Endothelial cell of umbilical vein (primary cell): ENCODE results near the gene TIRAP. TPM values are rescaled to one million over a fixed set of nuclear protein-coding genes. Genes with fewer than 3 reads are reported as not detected.

Source experiments
- BruUV-seq: library from RNA; stranded (reverse); fragments of 400-500 nt; replicated peaks from 2 replicates; lab custom pipeline; 2021; lab: Mats Ljungman, UMichigan
- CTCF ChIA-PET: fragments of 300-600, 350-600 bp; sonication (Branson Sonifier 250); formaldehyde crosslinking; loops from one replicate; lab custom pipeline; 2021; ENCODE audit warnings: antibody characterized with exemption, inconsistent platforms; lab: Charles Lee
- POLR2A ChIA-PET: fragments of 300-600, 350-600 bp; sonication (Branson Sonifier 250); formaldehyde crosslinking; loops from one replicate; lab custom pipeline; 2021; ENCODE audit warnings: antibody characterized with exemption, inconsistent platforms; lab: Charles Lee
- DNase-seq: peaks from one replicate; pipeline ENCODE4 v3.0.0-alpha.2; 2011; ENCODE audit warnings: low read depth, low spot score
- FAIRE-seq: peaks from 2 replicates; lab custom pipeline; 2011; peaks lifted over from hg19 to GRCh38; lab: Jason Lieb, UNC
- H2AFZ ChIP-seq: 2 replicates; pipeline ENCODE4 v1.6.0; 2012; ENCODE audit warnings: low read depth, low read length, control low read depth, inconsistent platforms
- H3K27ac ChIP-seq: 2 replicates; pipeline ENCODE4 v1.5.1; 2011; ENCODE audit warnings: low read depth, mild to moderate bottlenecking, control low read depth, low read length, moderate library complexity; ENCODE audit not compliant: insufficient read depth
- H3K27me3 ChIP-seq, 2 experiments: 2 replicates each; pipeline versions ENCODE4 v1.6.0 to v1.6.1; 2011; ENCODE audit warnings: low read length in 2 of 2, mixed read lengths in 1 of 2; ENCODE audit not compliant: control insufficient read depth in 2 of 2, insufficient read depth in 2 of 2
- H3K36me3 ChIP-seq, 2 experiments: 2 replicates in 1 of 2; 3 replicates in 1 of 2; pipeline ENCODE4 v1.5.1; 2011; ENCODE audit warnings: low read length in 2 of 2, mild to moderate bottlenecking in 1 of 2, moderate library complexity in 1 of 2; ENCODE audit not compliant: control insufficient read depth in 2 of 2, insufficient read depth in 2 of 2; ENCODE audit errors: extremely low read depth in 1 of 2
- H3K4me1 ChIP-seq: 3 replicates; pipeline ENCODE4 v1.5.1; 2011; ENCODE audit warnings: mild to moderate bottlenecking, low read length; ENCODE audit not compliant: control insufficient read depth, insufficient read depth; ENCODE audit errors: extremely low read depth
- H3K4me2 ChIP-seq: 2 replicates; pipeline ENCODE4 v1.6.1; 2011; ENCODE audit warnings: low read length, control low read depth, mixed read lengths; ENCODE audit not compliant: insufficient read depth
- H3K4me3 ChIP-seq, 3 experiments: fragments of 200-600 bp in 1 of 3; sonication (generic), shearing (Covaris generic) in 1 of 3; replicated peaks in 1 of 3; 2 replicates each; pipeline ENCODE4 v1.5.1; 2011 to 2016; ENCODE audit warnings: control low read depth in 3 of 3, low read length in 3 of 3, mild to moderate bottlenecking in 2 of 3, inconsistent platforms in 1 of 3, low read depth in 1 of 3, moderate library complexity in 1 of 3; ENCODE audit not compliant: insufficient read depth in 1 of 3
- H3K79me2 ChIP-seq: 2 replicates; pipeline ENCODE4 v1.6.0; 2012; ENCODE audit warnings: low read length, inconsistent platforms; ENCODE audit not compliant: control insufficient read depth, insufficient read depth
- H3K9ac ChIP-seq: replicated peaks from 2 replicates; pipeline ENCODE3; 2011; ENCODE audit warnings: low read length, control low read depth; ENCODE audit not compliant: insufficient read depth; ENCODE audit errors: extremely low read depth
- H3K9me1 ChIP-seq: replicated peaks from 3 replicates; pipeline ENCODE4 v1.6.0; 2011; ENCODE audit warnings: mild to moderate bottlenecking, low read length; ENCODE audit not compliant: control insufficient read depth, insufficient read depth; ENCODE audit errors: extremely low read depth
- H3K9me3 ChIP-seq: replicated peaks from 2 replicates; pipeline ENCODE4 v1.5.1; 2012; ENCODE audit warnings: low read length, inconsistent platforms; ENCODE audit not compliant: control insufficient read depth, insufficient read depth
- H4K20me1 ChIP-seq: replicated peaks from 2 replicates; pipeline ENCODE3; 2011; ENCODE audit warnings: mild to moderate bottlenecking, low read length; ENCODE audit not compliant: control insufficient read depth, insufficient read depth; ENCODE audit errors: extremely low read depth
- EZH2 ChIP-seq: IDR thresholded peaks from 2 replicates; pipeline ENCODE4 v1.6.1; 2012; ENCODE audit warnings: borderline replicate concordance, low read depth, mild to moderate bottlenecking, moderate library complexity, low read length, inconsistent platforms; ENCODE audit not compliant: severe bottlenecking
- FOS ChIP-seq: IDR thresholded peaks from 2 replicates; pipeline ENCODE4 v1.6.1; 2011; ENCODE audit warnings: mild to moderate bottlenecking, low read length, moderate library complexity, borderline replicate concordance; ENCODE audit not compliant: insufficient read depth
- GATA2 ChIP-seq: IDR thresholded peaks from 2 replicates; pipeline ENCODE4 v1.7.0; 2011; ENCODE audit warnings: low read depth, mild to moderate bottlenecking, moderate library complexity, mixed read lengths, low read length; ENCODE audit not compliant: insufficient read length, insufficient read depth
- JUN ChIP-seq: IDR thresholded peaks from 2 replicates; pipeline ENCODE4 v1.6.1; 2011; ENCODE audit warnings: borderline replicate concordance, low read depth; ENCODE audit not compliant: insufficient read length, insufficient read depth
- MAX ChIP-seq: IDR thresholded peaks from 2 replicates; pipeline ENCODE4 v1.6.1; 2011; ENCODE audit not compliant: insufficient read depth, insufficient read length
- MYC ChIP-seq: IDR thresholded peaks from one replicate; pipeline ENCODE4 v1.6.1; 2011; ENCODE audit warnings: mild to moderate bottlenecking, low read depth, low read length
- POLR2A ChIP-seq: IDR thresholded peaks from 2 replicates; pipeline ENCODE4 v1.6.1; 2012; ENCODE audit warnings: low read depth, mild to moderate bottlenecking, control low read depth, low read length
- POLR2AphosphoS5 ChIP-seq: IDR thresholded peaks from 2 replicates; pipeline ENCODE4 v1.6.1; 2012; ENCODE audit warnings: low read depth, mild to moderate bottlenecking, control low read depth, low read length, moderate library complexity; ENCODE audit not compliant: insufficient read depth
- dilution Hi-C: fragments of 300-500 bp; cut with MboI; formaldehyde crosslinking; loops from one replicate; pipeline ENCODE4 v1.15.0; 2019; ENCODE audit warnings: low sequenced_read_pairs; ENCODE audit not compliant: extremely low pct_ligation_motif_present
- intact Hi-C: fragments of 100-400 bp; cut with micrococcal nuclease; formaldehyde crosslinking; loops from one replicate; pipeline ENCODE4 v1.10.0; 2022
- polyA plus RNA-seq, 4 experiments: library from polyadenylated mRNA; depleted of rRNA in 3 of 4; stranded (reverse) in 3 of 4; unstranded in 1 of 4; fragments of >200 nt; gene quantifications; 2 replicates each; pipeline versions ENCODE4 v1.2.1 to v1.2.3, GENCODE V29; 2011 to 2012; ENCODE audit warnings: missing spikeins in 1 of 4
- total RNA-seq: library from RNA; stranded (reverse); gene quantifications from 2 replicates; pipeline ENCODE4 v1.2.3, GENCODE V29; 2021
- TF ChIP-seq, protein P1 (sequence below), 2 donors: IDR thresholded peaks; 1 replicate in 1 of 2; 2 replicates in 1 of 2; pipeline ENCODE4 v1.5.1; 2011; ENCODE audit warnings: low read length in 2 of 2, mild to moderate bottlenecking in 2 of 2, moderate library complexity in 2 of 2, control low read depth in 1 of 2, inconsistent platforms in 1 of 2, low read depth in 1 of 2; ENCODE audit not compliant: insufficient read depth in 1 of 2; ENCODE audit errors: extremely low read depth in 1 of 2

The TIRAP gene
- total and polyA plus RNA-seq, 2 donors (not counting 3 experiments of a cell fraction or from before 2014, with no cell fraction given): 9.3 to 11.0 TPM

DNA sequence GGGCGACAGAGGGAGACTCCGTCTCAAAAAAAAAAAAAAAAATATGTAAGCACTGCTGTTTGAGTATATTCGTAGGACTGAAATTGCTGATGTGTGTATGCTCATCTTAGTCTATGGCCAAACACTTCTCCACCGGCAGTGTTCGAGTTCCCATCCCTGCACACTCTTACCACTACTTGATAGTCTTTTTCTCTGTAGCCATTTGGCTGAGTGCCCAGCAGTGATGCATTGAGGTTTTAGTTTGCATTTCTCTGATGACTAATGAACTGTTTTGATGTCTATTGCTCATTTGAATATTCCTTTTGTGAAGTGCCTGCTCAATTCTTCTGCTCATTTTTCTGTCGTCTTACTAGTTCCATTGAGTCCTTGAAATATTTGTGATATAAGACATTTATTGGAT is 1.9 kb downstream of the TIRAP start:
- Histone ChIP-seq H3K4me2 (no peak overlapping the region), H3K9ac (no peak overlapping the region), H3K9me3 (no peaks in the 10 kb centered on the region), H3K79me2 (no peaks in the 10 kb centered on the region), H3K36me3 (no peaks in the 10 kb centered on the region), H4K20me1 (no peaks in the 10 kb centered on the region), H2AFZ (no peak overlapping the region), H3K4me1 (peaks cover 13% of the 10 kb centered on the region), H3K27ac (no peak overlapping the region), H3K4me3 (no peak overlapping the region), H3K9me1 (no peaks in the 10 kb centered on the region), H3K27me3 (no peaks in the 10 kb centered on the region)
- ChIA-PET POLR2A (no interaction called here), CTCF (no interaction called here)
- DNase-seq (peak; percentile 92), FAIRE-seq (peak; percentile 97)
- dilution Hi-C loops (no loop called here), intact Hi-C loops (no loop called here)
- TF ChIP-seq MAX (no peak), FOS (peak; percentile 51), MYC (no peak), POLR2A (no peak), POLR2AphosphoS5 (no peak), JUN (peak; percentile 59), EZH2 (no peak), GATA2 (no peak)
- TF ChIP-seq, protein P1, sequence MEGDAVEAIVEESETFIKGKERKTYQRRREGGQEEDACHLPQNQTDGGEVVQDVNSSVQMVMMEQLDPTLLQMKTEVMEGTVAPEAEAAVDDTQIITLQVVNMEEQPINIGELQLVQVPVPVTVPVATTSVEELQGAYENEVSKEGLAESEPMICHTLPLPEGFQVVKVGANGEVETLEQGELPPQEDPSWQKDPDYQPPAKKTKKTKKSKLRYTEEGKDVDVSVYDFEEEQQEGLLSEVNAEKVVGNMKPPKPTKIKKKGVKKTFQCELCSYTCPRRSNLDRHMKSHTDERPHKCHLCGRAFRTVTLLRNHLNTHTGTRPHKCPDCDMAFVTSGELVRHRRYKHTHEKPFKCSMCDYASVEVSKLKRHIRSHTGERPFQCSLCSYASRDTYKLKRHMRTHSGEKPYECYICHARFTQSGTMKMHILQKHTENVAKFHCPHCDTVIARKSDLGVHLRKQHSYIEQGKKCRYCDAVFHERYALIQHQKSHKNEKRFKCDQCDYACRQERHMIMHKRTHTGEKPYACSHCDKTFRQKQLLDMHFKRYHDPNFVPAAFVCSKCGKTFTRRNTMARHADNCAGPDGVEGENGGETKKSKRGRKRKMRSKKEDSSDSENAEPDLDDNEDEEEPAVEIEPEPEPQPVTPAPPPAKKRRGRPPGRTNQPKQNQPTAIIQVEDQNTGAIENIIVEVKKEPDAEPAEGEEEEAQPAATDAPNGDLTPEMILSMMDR (IDR thresholded peaks at IDR 0.05; ENCODE audit: extremely low read depth in 1 of 2, insufficient read depth in 1 of 2, low read depth in 1 of 2, low read length in 2 of 2): no peak
- BruUV-seq: no TSS peak
